ENCODE data around the gene KCNG2. TPM values are rescaled to one million over a fixed set of nuclear protein-coding genes. Genes with fewer than 3 reads are reported as not detected.
A peak's percentile ranks its signal among the peaks of the same experiment; 100 is the strongest.

KCNG2 gene
- total RNA-seq, 2 experiments from 2014 or later: not detected

GRCh38 chr18:79933765-79934164 lies 136.0 kb downstream of the KCNG2 start:
- intact Hi-C loops (cut with micrococcal nuclease; ENCODE audit: unreplicated experiment): no loop called here
- CTCF ChIA-PET (ENCODE audit: unreplicated experiment): no interaction called here
- no peaks in the 10 kb centered on the region for H4K20me1 ChIP-seq (ENCODE audit: insufficient read depth, low read length)

GRCh38 chr18:79934311-79935097 lies 136.8 kb downstream of the KCNG2 start:
- no peak for TF ChIP-seq CTCF (conservative IDR thresholded peaks at IDR 0.05; ENCODE audit: low read length)
- no peak for TF ChIP-seq EZH2phosphoT487 (IDR thresholded peaks at IDR 0.05; ENCODE audit: borderline replicate concordance, low read depth, low read length)
- Histone ChIP-seq H2AFZ (ENCODE audit: low read length) (no peak overlapping the region), H4K20me1 (ENCODE audit: insufficient read depth, low read length) (no peaks in the 10 kb centered on the region), H3K9me3 (ENCODE audit: low read length) (peaks cover 19% of the 10 kb centered on the region; the same call in 1 of the 2 replicates), H3K4me1 (ENCODE audit: insufficient read depth, low read length, poor library complexity, severe bottlenecking) (no peaks in the 10 kb centered on the region), H3K79me2 (ENCODE audit: insufficient read depth, low read depth, low read length) (0 out of 2 replicates have a peak, but pooled peaks cover 4% of the 10 kb centered on the region), H3K27ac (ENCODE audit: low read depth, low read length, poor library complexity, severe bottlenecking) (no peak overlapping the region), H3K9me2 (ENCODE audit: insufficient read depth, low read length) (no peaks in the 10 kb centered on the region), H3K36me3 (ENCODE audit: insufficient read depth, low read length) (peaks cover 30% of the 10 kb centered on the region), H3K4me3 (ENCODE audit: low read depth, low read length, poor library complexity, severe bottlenecking) (no peak overlapping the region), H3K4me2 (ENCODE audit: low read length) (no peak overlapping the region)
- no peak for DNase-seq (ENCODE audit: low spot score)
- intact Hi-C loops (cut with micrococcal nuclease; ENCODE audit: unreplicated experiment): no loop called here
- ChIA-PET POLR2A (no interaction called here), CTCF (ENCODE audit: unreplicated experiment) (no interaction called here)
- BruUV-seq (replicated peaks): no TSS peak

More at GRCh38 chr18:79933765-79934164, 136.0 kb downstream of the KCNG2 start:
- no peak for DNase-seq (ENCODE audit: low spot score)
- Histone ChIP-seq H3K4me2 (ENCODE audit: low read length) (no peak overlapping the region), H3K27ac (ENCODE audit: low read depth, low read length, poor library complexity, severe bottlenecking) (no peak overlapping the region), H3K9me2 (ENCODE audit: insufficient read depth, low read length) (no peaks in the 10 kb centered on the region), H3K9me3 (ENCODE audit: low read length) (peaks cover 24% of the 10 kb centered on the region; the same call in 1 of the 2 replicates), H2AFZ (ENCODE audit: low read length) (no peak overlapping the region), H3K36me3 (ENCODE audit: insufficient read depth, low read length) (peaks cover 37% of the 10 kb centered on the region), H3K4me1 (ENCODE audit: insufficient read depth, low read length, poor library complexity, severe bottlenecking) (no peaks in the 10 kb centered on the region), H3K4me3 (ENCODE audit: low read depth, low read length, poor library complexity, severe bottlenecking) (no peak overlapping the region), H3K79me2 (ENCODE audit: insufficient read depth, low read depth, low read length) (0 out of 2 replicates have a peak, but pooled peaks cover 5% of the 10 kb centered on the region)
- TF ChIP-seq EZH2phosphoT487 (IDR thresholded peaks at IDR 0.05; ENCODE audit: borderline replicate concordance, low read depth, low read length) (no peak), CTCF (conservative IDR thresholded peaks at IDR 0.05; ENCODE audit: low read length) (peak; percentile 29; the same call in 1 of the 2 replicates)
- BruUV-seq (replicated peaks): no TSS peak
- POLR2A ChIA-PET: no interaction called here

GRCh38 chr18:79935098-79935480 lies 137.4 kb downstream of the KCNG2 start:
- ChIA-PET CTCF (ENCODE audit: unreplicated experiment) (no interaction called here), POLR2A (no interaction called here)
- Histone ChIP-seq H3K36me3 (ENCODE audit: insufficient read depth, low read length) (peaks cover 26% of the 10 kb centered on the region), H3K27ac (ENCODE audit: low read depth, low read length, poor library complexity, severe bottlenecking) (no peak overlapping the region), H2AFZ (ENCODE audit: low read length) (no peak overlapping the region), H3K4me2 (ENCODE audit: low read length) (no peak overlapping the region), H3K9me3 (ENCODE audit: low read length) (peaks cover 13% of the 10 kb centered on the region; the same call in 1 of the 2 replicates), H3K4me1 (ENCODE audit: insufficient read depth, low read length, poor library complexity, severe bottlenecking) (no peaks in the 10 kb centered on the region), H4K20me1 (ENCODE audit: insufficient read depth, low read length) (no peaks in the 10 kb centered on the region), H3K9me2 (ENCODE audit: insufficient read depth, low read length) (no peaks in the 10 kb centered on the region), H3K79me2 (ENCODE audit: insufficient read depth, low read depth, low read length) (no peaks in the 10 kb centered on the region), H3K4me3 (ENCODE audit: low read depth, low read length, poor library complexity, severe bottlenecking) (no peak overlapping the region)
- DNase-seq (ENCODE audit: low spot score): no peak
- no peak for TF ChIP-seq CTCF (conservative IDR thresholded peaks at IDR 0.05; ENCODE audit: low read length)
- TF ChIP-seq EZH2phosphoT487 (IDR thresholded peaks at IDR 0.05; ENCODE audit: borderline replicate concordance, low read depth, low read length): no peak
- intact Hi-C loops (cut with micrococcal nuclease; ENCODE audit: unreplicated experiment): no loop called here
- no TSS peak for BruUV-seq (replicated peaks)

All from OCI-LY7 (cell line).